Epithelial cell of proximal tubule (primary cell): ENCODE measurements around the gene GLMP. TPM values are rescaled to one million over a fixed set of nuclear protein-coding genes. Genes with fewer than 3 reads are reported as not detected.

Experiments
- DNase-seq: peaks from one replicate; pipeline ENCODE4 v3.0.0-alpha.2; 2011; ENCODE audit warnings: low read depth
- H3K4me3 ChIP-seq: 2 replicates; pipeline ENCODE4 v1.5.1; 2011; ENCODE audit warnings: low read depth, mild to moderate bottlenecking, low read length
- total RNA-seq: library from RNA; depleted of rRNA; stranded (reverse); fragments of >200 nt; gene quantifications from 2 replicates; pipeline ENCODE4 v1.2.3, GENCODE V29; 2015
- TF ChIP-seq, protein P1 (sequence below): conservative IDR thresholded peaks from 2 replicates; pipeline ENCODE4 v1.5.1; 2012; ENCODE audit warnings: low read depth, mild to moderate bottlenecking, low read length

Gene GLMP
- total RNA-seq, 1 donor from 2014 or later = 66.3 TPM

DNA sequence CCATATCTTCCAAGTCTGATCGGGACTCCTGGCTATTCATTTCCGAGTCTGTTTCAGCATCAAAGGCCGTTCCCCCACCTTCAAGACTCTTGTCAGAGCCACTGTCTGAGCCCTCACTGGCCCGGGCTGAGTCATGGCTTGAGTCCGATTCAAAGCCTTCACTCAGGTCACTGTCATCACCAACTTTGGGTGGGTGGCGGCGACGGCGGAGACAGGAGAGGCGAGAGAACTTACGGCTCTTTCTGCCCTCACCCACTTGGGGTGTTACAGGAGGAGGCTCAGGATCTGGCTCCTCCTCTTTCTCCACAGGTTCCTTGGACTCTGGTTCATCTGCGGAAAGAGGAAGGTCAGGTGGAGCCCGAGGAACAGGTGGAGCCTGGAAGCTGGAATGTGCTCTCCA, 29.4 kb downstream of the GLMP start:
- no peak overlapping the region for H3K4me3 ChIP-seq
- DNase-seq = no peak
- TF ChIP-seq, protein P1, sequence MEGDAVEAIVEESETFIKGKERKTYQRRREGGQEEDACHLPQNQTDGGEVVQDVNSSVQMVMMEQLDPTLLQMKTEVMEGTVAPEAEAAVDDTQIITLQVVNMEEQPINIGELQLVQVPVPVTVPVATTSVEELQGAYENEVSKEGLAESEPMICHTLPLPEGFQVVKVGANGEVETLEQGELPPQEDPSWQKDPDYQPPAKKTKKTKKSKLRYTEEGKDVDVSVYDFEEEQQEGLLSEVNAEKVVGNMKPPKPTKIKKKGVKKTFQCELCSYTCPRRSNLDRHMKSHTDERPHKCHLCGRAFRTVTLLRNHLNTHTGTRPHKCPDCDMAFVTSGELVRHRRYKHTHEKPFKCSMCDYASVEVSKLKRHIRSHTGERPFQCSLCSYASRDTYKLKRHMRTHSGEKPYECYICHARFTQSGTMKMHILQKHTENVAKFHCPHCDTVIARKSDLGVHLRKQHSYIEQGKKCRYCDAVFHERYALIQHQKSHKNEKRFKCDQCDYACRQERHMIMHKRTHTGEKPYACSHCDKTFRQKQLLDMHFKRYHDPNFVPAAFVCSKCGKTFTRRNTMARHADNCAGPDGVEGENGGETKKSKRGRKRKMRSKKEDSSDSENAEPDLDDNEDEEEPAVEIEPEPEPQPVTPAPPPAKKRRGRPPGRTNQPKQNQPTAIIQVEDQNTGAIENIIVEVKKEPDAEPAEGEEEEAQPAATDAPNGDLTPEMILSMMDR = no peak

DNA sequence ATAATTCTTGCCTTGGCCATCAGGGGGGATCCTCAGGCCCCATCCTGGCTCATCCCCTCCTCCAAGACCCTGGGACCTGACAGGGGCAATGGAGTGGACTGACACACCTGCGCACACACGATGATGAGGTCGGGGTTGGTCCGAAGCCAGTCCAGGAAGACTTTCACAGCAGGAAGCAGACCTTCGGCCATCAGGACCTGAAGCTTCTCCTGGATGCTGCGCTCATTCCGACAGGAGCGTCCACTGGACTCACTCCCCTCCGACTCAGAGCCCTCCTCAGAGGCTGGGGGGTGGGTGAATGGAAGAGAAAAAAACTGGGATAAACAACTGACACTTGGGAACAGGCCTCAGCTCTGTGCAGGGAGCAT, 32.2 kb downstream of the GLMP start:
- no peak overlapping the region for H3K4me3 ChIP-seq
- TF ChIP-seq, protein P1 = no peak
- DNase-seq = no peak

DNA sequence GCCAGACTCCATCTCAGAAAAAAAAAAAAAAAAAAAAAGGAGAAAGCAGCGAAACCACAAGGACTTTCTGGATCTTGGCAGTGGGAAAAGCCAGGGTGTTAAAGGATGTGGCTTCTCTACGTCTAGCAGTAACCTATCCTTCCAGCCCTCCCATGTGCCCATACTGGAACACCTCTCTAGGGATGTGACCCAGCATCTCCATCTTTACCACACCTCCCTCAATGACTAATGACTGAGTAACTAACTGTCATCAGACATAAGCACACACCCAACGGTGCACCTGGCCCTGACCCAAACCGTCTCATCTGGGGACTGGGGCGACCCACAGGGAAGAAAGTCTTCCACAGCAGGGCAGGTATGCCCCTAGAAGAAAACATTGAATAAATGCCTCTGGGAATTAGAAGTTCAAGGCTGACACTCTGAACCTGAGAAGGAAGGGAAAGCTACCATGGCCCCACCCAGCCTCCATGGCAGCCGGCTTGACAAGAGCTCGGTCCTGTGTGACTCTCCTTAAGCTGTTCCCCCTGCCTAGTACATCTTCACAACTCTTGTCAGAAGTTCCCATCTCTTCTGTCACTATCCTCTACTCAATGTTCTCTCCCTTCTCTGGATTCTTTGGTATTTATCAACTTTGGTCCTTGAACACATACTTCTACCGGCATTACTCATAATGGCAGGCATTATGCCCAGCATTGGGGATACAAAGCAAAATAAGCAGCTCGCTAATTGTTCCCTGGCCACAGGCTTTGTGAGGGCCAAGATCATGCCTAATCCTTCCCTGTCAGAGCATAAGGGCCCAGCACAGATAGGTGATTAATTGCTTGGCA, 32.8 kb downstream of the GLMP start:
- no peak overlapping the region for H3K4me3 ChIP-seq
- DNase-seq = no peak

DNA sequence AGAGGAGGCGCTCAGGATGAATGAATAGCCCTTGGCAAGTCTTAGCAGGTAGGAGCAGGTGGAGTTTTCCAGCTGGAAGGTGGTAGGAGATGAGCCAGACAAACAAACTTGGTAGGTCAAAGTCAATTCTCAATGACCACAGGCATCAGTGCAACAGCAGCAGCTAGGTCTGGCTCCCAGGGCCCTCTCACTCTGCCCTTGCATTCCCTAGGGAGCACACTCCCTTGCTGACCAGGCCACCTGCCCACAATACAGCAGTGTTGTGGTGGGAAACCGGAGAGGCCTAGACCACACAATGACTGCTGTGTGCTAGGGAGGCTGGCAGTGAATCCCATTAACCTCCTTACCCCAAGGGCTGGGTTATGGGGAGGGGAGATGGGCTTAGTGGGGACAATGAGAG, 34.6 kb downstream of the GLMP start:
- no peak overlapping the region for H3K4me3 ChIP-seq
- TF ChIP-seq, protein P1 = no peak
- DNase-seq = no peak

More for the DNA sequence above, 32.8 kb downstream of the GLMP start:
- TF ChIP-seq, protein P1 = no peak

DNA sequence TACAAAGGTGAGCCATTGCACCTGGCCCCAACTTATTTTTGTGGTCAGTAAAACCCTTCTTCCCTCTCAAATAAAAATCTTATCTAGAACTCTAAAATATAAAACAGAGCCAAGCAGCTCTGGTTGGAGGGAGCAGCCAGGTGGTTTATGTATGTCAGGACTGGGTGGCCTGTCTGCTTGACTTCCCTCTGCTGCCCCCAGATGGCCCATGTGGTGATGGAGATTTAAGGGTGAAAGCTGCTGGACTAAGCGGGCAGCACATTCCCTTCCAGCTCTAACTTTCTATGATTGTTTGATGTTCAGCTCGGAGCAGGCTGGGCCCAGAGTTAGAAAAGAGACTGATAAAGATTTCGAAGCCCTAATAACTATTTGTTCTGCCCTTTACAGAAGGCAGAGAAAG, 35.7 kb downstream of the GLMP start:
- no peak for DNase-seq
- no peak overlapping the region for H3K4me3 ChIP-seq
- TF ChIP-seq, protein P1 = peak; percentile 27

DNA sequence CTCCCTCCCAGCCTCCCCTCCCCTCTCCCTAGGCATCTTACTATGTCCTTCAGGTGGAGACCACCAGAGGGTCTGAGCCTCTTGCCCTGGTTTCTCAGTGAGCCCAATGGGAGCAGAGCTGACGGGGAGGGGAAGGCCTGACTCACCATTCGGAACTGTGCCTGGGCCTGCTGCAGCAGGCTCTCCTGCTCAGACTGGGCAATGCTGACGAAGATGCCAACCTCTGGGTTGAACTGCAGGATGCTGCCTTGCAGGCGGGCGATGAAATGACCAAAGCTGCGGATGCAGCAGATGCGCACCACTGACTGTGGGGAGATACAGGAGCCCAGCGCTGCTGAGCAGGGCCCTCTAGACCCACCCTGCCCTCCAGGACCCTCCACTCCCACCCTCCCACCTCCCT, 36.6 kb downstream of the GLMP start:
- no peak overlapping the region for H3K4me3 ChIP-seq
- TF ChIP-seq, protein P1 = no peak
- no peak for DNase-seq

DNA sequence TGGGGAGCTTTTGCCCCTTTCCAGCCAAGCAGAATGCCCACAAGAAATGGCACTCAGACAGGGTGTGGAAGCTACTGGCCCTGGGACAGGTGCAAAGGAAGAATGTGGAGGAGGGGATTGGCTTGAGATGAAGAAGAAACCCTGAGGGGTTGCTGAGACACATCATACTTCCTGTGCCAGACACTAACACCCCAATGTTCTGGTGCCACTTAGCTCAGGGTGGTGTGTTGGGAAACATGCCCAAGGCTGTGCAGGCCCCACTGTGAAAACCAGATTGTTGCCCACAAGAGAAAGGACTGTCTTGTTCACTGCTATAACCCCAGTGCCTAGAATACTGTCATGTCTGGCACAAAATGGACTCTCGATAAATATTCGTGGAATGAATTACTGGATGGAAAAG, 37.8 kb downstream of the GLMP start:
- no peak for DNase-seq
- TF ChIP-seq, protein P1 = no peak
- no peak overlapping the region for H3K4me3 ChIP-seq
